Activated naive CD4-positive, alpha-beta T cell treated with anti-CD3 and anti-CD28 coated beads for 36 hours (primary cell): ENCODE results near the gene ATP8B3. TPM values are rescaled to one million over a fixed set of nuclear protein-coding genes. Genes with fewer than 3 reads are reported as not detected.
A peak's percentile ranks its signal among the peaks of the same experiment; 100 is the strongest.

ENCODE experiments used
- CTCF ChIA-PET: fragments of 350-600 bp; sonication (Branson Sonifier 250); formaldehyde crosslinking; loops from one replicate; lab custom pipeline; 2021; ENCODE audit warnings: antibody characterized with exemption; lab: Charles Lee
- DNase-seq: peaks from one replicate; pipeline ENCODE4 v3.0.0-alpha.2; 2020
- H3K27ac Mint-ChIP-seq: one replicate; pipeline ENCODE4 v1.8.0; 2021; ENCODE audit warnings: mild to moderate bottlenecking, mixed read lengths
- H3K27me3 Mint-ChIP-seq: one replicate; pipeline ENCODE4 v1.8.0; 2021; ENCODE audit warnings: low read depth, mixed read lengths
- H3K36me3 Mint-ChIP-seq: one replicate; pipeline ENCODE4 v1.8.0; 2021; ENCODE audit warnings: low read depth, mixed read lengths
- H3K4me1 Mint-ChIP-seq: one replicate; pipeline ENCODE4 v1.8.0; 2021; ENCODE audit warnings: low read depth, mixed read lengths
- H3K4me3 Mint-ChIP-seq: one replicate; pipeline ENCODE4 v1.8.0; 2021; ENCODE audit warnings: mild to moderate bottlenecking, moderate library complexity, mixed read lengths
- H3K9me3 Mint-ChIP-seq: one replicate; pipeline ENCODE4 v1.8.0; 2021; ENCODE audit warnings: mixed read lengths
- intact Hi-C: fragments of 100-400 bp; cut with micrococcal nuclease; formaldehyde crosslinking; loops from one replicate; pipeline ENCODE4 v1.15.1; 2023
- total RNA-seq, 2 experiments: library from RNA; stranded (reverse); gene quantifications; one replicate each; pipeline ENCODE4 v1.2.3, GENCODE V29; 2021

The ATP8B3 gene, protein sequence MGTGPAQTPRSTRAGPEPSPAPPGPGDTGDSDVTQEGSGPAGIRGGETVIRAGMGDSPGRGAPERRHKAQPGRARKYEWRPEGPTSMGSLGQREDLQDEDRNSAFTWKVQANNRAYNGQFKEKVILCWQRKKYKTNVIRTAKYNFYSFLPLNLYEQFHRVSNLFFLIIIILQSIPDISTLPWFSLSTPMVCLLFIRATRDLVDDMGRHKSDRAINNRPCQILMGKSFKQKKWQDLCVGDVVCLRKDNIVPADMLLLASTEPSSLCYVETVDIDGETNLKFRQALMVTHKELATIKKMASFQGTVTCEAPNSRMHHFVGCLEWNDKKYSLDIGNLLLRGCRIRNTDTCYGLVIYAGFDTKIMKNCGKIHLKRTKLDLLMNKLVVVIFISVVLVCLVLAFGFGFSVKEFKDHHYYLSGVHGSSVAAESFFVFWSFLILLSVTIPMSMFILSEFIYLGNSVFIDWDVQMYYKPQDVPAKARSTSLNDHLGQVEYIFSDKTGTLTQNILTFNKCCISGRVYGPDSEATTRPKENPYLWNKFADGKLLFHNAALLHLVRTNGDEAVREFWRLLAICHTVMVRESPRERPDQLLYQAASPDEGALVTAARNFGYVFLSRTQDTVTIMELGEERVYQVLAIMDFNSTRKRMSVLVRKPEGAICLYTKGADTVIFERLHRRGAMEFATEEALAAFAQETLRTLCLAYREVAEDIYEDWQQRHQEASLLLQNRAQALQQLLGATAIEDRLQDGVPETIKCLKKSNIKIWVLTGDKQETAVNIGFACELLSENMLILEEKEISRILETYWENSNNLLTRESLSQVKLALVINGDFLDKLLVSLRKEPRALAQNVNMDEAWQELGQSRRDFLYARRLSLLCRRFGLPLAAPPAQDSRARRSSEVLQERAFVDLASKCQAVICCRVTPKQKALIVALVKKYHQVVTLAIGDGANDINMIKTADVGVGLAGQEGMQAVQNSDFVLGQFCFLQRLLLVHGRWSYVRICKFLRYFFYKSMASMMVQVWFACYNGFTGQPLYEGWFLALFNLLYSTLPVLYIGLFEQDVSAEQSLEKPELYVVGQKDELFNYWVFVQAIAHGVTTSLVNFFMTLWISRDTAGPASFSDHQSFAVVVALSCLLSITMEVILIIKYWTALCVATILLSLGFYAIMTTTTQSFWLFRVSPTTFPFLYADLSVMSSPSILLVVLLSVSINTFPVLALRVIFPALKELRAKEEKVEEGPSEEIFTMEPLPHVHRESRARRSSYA (N-terminal part only)
- 1 to 10 TPM; 6.1 to 8.4 TPM for total RNA-seq

DNA sequence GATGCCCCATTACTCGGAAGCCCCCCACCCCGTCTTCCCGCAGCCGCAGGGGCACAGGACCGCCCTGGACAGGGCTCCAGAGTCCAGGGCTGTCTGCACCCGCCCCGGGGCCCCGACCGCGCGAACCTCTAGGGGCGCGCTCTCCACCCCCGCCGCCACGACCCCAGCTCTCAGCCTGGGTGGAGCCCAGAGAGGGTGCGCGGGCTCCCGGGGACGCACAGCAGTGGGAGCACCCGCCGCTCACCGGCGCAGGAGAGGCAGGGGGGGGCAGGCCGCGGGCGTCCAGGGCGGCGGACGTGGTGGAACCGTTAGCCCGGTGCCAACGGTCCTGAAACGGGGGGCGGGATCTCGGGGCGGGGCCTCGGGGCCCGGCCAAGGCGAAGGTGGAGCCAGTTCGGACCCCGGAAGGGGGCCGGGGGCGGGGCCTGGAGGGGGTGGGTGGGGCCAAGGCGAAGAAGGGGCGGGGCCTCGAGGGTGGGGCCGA, at the start of gene ATP8B3:
ATP8B3 (minus strand) TSS at position 335 of the 484 bp plus-strand sequence. CDS start 540 bp downstream, outside the sequence.
- H3K36me3 Mint-ChIP-seq = peaks cover 2% of the 10 kb centered on the region

DNA sequence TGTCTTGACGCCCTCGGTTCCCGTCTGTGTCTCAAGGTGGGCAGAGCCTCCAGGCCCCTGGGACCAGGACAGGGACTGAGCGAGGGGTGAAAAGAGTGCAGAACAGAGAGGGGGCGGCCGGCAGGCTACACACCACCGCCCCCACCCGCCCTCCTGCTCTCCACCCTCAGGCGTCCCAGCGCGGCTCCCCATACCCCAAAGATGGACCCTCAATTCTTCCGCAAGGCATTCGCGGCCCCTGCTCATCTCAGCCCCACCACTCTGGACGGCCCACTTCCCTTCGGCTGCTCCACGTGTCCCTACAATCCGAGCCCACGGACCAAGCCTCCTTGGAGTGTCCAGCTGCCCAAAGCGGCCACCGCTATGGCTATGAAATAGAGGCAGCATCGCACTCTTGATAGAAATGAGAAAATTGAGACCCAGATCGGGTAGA, 49.5 kb upstream of the ATP8B3 start:
- Mint-ChIP-seq H3K9me3 (no peaks in the 10 kb centered on the region), H3K36me3 (no peaks in the 10 kb centered on the region), H3K27me3 (no peaks in the 10 kb centered on the region), H3K4me3 (peak overlapping the region; percentile 90), H3K4me1 (peaks cover 41% of the 10 kb centered on the region), H3K27ac (peak overlapping the region; percentile 60)
- CTCF ChIA-PET = no interaction called here
- intact Hi-C loops = loop anchor here (5.0 kb wide), 4 partner anchors 236 to 454 kb away; partner anchors contain the start of genes DAZAP1, DOT1L, IZUMO4 and MBD3
- no peak for DNase-seq

More for the DNA sequence above, at the start of gene ATP8B3:
- Mint-ChIP-seq H3K4me3 (peak within 1 kb of the TSS; percentile 92), H3K4me1 (peaks cover 13% of the 10 kb centered on the region), H3K9me3 (no peaks in the 10 kb centered on the region), H3K27me3 (no peaks in the 10 kb centered on the region), H3K27ac (peak within 1 kb of the TSS; percentile 88)
- intact Hi-C loops = loop anchor here (1.0 to 5.0 kb wide), 4 partner anchors 23 to 322 kb away; partner anchors contain the start of genes PCSK4 and REXO1
- DNase-seq = no peak
- CTCF ChIA-PET = no interaction called here

DNA sequence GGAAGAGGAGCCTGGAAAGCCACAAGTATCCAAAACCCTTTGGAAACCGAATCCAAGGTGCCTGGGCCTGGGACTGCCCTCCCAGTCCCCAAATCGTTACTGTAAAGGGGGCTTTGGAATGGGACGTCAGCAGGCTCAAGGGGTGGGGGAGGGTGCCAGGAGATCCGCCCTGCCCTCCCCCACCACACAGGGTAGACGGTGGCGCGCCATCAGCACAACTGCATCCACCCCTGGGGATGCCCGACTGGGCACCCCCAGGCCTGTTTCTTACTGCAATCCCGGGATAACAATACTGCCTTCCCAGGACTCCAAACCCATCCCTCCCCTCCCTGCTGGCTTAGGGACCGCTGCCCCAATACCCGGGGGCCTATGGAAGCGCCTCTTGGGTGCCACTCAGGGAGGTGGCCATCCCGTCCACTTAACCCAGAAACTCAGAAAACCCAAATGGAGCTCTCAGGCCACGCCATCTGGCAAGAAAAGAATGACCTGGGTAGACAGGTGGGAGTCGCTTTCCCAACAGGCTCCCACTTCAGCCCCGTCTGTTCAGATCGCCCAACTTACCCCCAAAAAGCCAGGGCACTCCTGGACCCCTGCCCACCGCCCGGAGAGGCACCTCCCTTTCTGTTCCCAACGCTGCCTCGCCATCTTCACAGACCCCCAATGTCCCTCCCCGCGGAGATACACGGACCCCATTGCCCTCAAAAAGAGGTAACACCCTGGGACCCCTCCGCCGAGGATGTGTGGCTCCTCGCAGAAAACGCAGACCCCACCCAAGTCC, 48.9 kb upstream of the ATP8B3 start:
- CTCF ChIA-PET = no interaction called here
- intact Hi-C loops = loop anchor here (5.0 kb wide), 4 partner anchors 236 to 454 kb away; partner anchors contain the start of genes DAZAP1, DOT1L, IZUMO4 and MBD3
- no peaks in the 10 kb centered on the region for H3K27me3 Mint-ChIP-seq
- H3K9me3 Mint-ChIP-seq = no peaks in the 10 kb centered on the region
- H3K4me1 Mint-ChIP-seq = peaks cover 46% of the 10 kb centered on the region
- H3K36me3 Mint-ChIP-seq = no peaks in the 10 kb centered on the region
- H3K27ac Mint-ChIP-seq = peak overlapping the region; percentile 60
- no peak for DNase-seq
- H3K4me3 Mint-ChIP-seq = peak overlapping the region; percentile 90

DNA sequence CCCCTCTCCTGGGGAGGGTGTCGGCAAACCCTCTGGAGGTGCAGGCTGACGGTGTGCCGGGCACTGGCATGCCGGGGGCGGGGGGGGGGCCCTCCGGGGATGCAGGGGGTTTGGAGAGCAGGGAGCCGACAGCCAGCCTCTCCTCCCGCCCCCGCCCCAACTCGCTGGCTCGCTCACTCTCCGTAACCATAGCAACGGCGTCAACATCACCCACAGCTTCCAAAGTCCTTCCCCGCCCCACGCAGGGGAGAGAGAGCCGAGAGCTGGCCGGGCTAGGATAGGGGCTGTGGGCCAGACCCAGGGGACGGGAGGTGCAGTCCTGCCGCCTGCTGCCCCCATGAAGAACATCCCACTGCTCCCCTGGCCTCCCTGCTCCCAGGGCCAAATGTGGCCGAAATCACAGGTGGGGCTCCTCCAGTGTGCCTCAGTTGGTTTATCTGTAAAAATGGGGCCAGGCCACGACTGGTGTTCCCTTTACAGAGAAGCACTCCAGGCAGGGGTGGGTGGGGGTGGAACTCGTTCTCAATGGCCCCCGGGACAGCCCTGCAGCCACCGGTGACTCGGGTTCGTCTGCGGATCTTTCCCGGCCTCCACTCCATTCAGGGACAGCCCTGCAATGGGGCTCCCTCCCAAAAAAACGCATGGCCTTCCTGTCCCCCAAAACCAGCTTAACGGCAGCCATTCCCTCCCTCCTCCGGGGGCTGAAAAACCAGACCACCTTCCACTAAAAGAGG, 48.1 kb upstream of the ATP8B3 start:
- no peaks in the 10 kb centered on the region for H3K27me3 Mint-ChIP-seq
- no peak overlapping the region for H3K4me3 Mint-ChIP-seq
- intact Hi-C loops = loop anchor here (5.0 kb wide), 4 partner anchors 237 to 453 kb away; partner anchors contain the start of genes DAZAP1, DOT1L, IZUMO4 and MBD3
- H3K27ac Mint-ChIP-seq = no peak overlapping the region
- no peaks in the 10 kb centered on the region for H3K9me3 Mint-ChIP-seq
- CTCF ChIA-PET = no interaction called here
- peak; percentile 66 for DNase-seq
- no peaks in the 10 kb centered on the region for H3K36me3 Mint-ChIP-seq
- H3K4me1 Mint-ChIP-seq = peaks cover 45% of the 10 kb centered on the region

DNA sequence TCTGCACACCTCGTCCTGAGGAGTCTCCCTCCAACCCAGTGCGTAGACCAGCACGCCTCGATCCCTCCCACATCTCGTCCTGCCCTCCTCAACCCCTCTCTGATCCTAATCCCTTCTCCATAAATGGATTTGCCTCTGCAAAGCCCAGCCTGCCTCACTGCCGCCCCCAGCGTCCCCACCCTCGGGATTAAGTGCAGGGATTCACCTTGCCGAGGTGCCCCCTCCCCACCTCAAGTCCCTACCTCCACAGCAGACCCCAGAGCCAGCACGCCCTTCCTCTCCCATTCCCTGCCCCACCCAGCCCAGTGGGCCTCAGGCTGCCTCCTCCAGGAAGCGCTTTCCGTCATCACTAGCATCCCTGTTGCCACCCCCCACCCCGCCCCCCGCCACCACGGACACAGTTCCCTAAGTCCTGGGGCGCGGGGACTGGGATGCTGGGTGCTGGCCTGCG, 47.3 kb upstream of the ATP8B3 start:
- H3K4me1 Mint-ChIP-seq = peaks cover 53% of the 10 kb centered on the region
- CTCF ChIA-PET = interaction anchor here (2.5 kb wide), 1 partner anchor 10 kb away, joined by 10 read pairs; the partner anchor contains the start of gene REXO1

DNA sequence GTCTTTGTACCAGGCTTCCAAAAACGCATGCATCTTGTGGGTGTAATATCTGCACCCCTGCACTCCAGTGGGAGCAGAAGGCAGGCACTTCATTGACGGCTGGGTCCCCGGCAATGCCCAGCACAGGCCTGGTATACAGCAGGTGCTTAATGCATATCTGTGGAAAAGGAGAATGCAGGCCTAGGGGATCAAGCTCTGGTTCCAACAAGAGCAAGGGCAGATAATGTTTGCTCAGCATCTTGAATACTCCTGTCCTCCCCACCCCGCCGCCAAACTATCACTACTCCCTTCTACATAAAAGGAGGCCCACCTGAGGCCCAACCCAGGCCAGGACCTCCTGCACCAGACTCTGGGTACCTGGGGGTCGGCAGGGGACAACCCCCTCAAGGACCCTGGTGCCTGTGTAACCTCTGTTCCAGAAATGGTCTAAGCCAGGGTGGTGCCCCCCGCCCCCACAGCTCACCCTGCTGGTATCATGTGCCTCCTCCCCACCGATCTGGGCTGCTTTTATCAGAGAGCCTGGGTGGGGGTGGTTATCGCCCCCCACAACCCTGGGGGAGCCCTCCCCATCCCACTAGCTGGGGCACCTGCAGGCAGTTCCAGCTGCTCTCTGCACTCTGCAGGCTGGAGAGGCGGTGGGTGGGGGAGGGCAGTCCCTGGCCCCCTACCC, 46.5 kb upstream of the ATP8B3 start:
- peak overlapping the region; percentile 71 for H3K27ac Mint-ChIP-seq
- H3K36me3 Mint-ChIP-seq = no peaks in the 10 kb centered on the region
- H3K4me3 Mint-ChIP-seq = peak overlapping the region; percentile 21
- peaks cover 55% of the 10 kb centered on the region for H3K4me1 Mint-ChIP-seq
- intact Hi-C loops = loop anchor here (5.0 kb wide), 1 partner anchor 294 kb away; the partner anchor contains the start of gene AP3D1
- DNase-seq = no peak
- H3K27me3 Mint-ChIP-seq = no peaks in the 10 kb centered on the region
- no peaks in the 10 kb centered on the region for H3K9me3 Mint-ChIP-seq
- CTCF ChIA-PET = interaction anchor here (1.4 to 2.5 kb wide), 3 partner anchors 9 to 39 kb away, joined by 5 to 10 read pairs (median 8); partner anchors contain the start of gene REXO1

More for the DNA sequence above, 47.3 kb upstream of the ATP8B3 start:
- Mint-ChIP-seq H3K36me3 (no peaks in the 10 kb centered on the region), H3K27me3 (no peaks in the 10 kb centered on the region), H3K27ac (peak overlapping the region; percentile 50), H3K9me3 (no peaks in the 10 kb centered on the region), H3K4me3 (no peak overlapping the region)
- no peak for DNase-seq
- intact Hi-C loops = loop anchor here (5.0 kb wide), 1 partner anchor 293 kb away; the partner anchor contains the start of gene AP3D1

DNA sequence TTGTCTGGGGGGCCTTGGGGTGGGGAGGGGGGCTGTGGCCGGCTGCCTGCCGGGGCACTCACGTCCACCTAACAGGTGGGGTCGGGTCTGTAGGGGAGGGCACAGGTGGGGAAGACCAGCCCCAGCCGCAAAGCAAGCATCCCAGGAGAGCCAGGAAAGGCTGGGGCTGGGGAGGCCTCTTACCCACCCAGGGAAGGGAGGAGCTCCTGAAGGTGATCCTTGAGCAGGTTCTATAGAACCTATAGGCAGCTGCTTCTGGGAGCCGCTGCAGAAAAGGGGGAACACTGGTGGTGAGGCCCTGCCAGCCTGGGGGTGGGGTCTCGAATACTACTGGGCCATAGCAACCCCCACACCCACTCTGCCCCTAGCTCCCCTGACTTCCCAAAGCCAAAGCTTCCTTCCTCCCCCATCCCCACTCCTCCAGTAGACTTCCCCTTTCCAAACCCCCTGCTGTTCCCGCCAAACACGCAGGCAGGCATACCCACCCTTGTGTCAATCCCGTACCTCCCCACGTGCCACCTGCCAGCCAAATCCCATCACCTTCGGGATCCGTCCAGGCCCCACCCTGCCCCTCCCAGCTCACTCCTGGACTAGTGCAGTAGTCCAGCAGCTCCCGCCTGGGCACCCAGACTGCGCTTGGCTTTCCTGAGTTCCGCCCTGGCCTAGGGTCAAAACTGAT, 45.7 kb upstream of the ATP8B3 start:
- CTCF ChIA-PET = interaction anchor here (1.4 to 2.5 kb wide), 3 partner anchors 9 to 39 kb away, joined by 5 to 10 read pairs (median 8); partner anchors contain the start of gene REXO1
- peak overlapping the region; percentile 65 for H3K4me3 Mint-ChIP-seq
- peaks cover 2% of the 10 kb centered on the region for H3K36me3 Mint-ChIP-seq
- DNase-seq = no peak
- H3K4me1 Mint-ChIP-seq = peaks cover 62% of the 10 kb centered on the region
- peak overlapping the region; percentile 71 for H3K27ac Mint-ChIP-seq
- no peaks in the 10 kb centered on the region for H3K9me3 Mint-ChIP-seq
- intact Hi-C loops = loop anchor here (5.0 kb wide), 1 partner anchor 295 kb away; the partner anchor contains the start of gene AP3D1
- H3K27me3 Mint-ChIP-seq = no peaks in the 10 kb centered on the region

DNA sequence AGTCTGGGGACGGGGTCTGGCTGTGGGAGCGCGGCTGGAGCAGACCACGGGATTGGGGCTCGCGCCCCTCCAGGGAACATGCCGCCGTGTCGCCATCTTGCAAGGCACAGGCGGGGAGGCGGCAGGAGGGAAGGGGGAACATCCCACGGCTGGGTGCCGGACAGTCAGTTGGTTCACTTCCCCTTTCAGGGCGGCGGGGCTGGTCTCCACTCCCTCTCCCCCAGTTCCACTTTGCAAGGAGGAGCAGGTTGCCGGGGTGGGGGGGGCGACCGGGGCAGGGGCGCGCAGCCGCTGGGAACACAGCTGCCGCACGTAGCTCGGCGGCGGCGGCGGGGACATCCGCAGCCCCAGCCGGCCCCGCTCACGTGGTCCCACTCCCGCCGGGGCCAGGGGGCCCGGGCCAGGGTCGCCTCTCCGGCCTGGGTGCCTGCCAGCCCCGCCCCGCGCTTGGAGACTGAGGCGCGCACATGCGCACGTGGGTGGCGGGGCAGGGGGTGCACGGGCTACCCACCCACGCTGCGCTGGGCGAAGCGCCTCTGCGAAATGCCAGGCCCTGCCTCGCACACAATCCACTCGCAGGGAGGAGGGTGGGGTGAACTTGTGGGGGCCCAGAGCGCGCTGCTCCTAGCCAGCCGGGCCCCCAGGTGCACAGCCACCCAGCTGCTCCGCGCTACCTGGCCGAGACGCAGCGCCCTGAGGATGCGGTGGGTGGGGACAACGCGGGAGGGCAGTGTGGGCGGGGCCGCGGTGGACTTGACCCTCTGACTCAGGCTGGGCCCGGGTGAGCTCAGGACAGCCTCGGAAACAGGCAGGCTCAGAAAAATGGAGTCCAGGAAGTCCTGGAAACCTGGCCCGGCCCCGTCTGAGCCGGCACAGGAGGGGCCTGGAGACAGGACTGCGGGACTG, 44.9 kb upstream of the ATP8B3 start:
- DNase-seq = peak; percentile 55
- intact Hi-C loops = loop anchor here (5.0 kb wide), 1 partner anchor 295 kb away; the partner anchor contains the start of gene AP3D1
- CTCF ChIA-PET = interaction anchor here (1.4 to 2.5 kb wide), 4 partner anchors 8 to 40 kb away, joined by 5 to 10 read pairs (median 7); partner anchors contain the start of gene REXO1
- peaks cover 2% of the 10 kb centered on the region for H3K36me3 Mint-ChIP-seq
- no peaks in the 10 kb centered on the region for H3K27me3 Mint-ChIP-seq
- H3K4me1 Mint-ChIP-seq = peaks cover 67% of the 10 kb centered on the region
- H3K4me3 Mint-ChIP-seq = peak overlapping the region; percentile 70
- H3K9me3 Mint-ChIP-seq = no peaks in the 10 kb centered on the region
- peak overlapping the region; percentile 87 for H3K27ac Mint-ChIP-seq
